Left ventricle myocardium inferior (tissue), 1 donor: ENCODE results near the gene RFC3. TPM values are rescaled to one million over a fixed set of nuclear protein-coding genes. Genes with fewer than 3 reads are reported as not detected.

Experiments used
- DNase-seq: peaks from one replicate; pipeline ENCODE4 v3.0.0-alpha.2; 2020
- H3K27ac ChIP-seq: fragments of 200-600 bp; replicated peaks from 2 replicates; pipeline ENCODE4 v1.8.0; 2021
- H3K27me3 ChIP-seq: fragments of 200-600 bp; 2 replicates; pipeline ENCODE4 v1.8.0; 2021; ENCODE audit warnings: low read depth
- H3K36me3 ChIP-seq: fragments of 200-600 bp; 2 replicates; pipeline ENCODE4 v1.8.0; 2021
- H3K4me1 ChIP-seq: fragments of 200-600 bp; 2 replicates; pipeline ENCODE4 v1.8.0; 2021
- H3K4me3 ChIP-seq: fragments of 200-600 bp; 2 replicates; pipeline ENCODE4 v1.8.0; 2021; ENCODE audit warnings: mild to moderate bottlenecking, moderate library complexity
- H3K9me3 ChIP-seq: fragments of 200-600 bp; replicated peaks from 2 replicates; pipeline ENCODE4 v1.8.0; 2021
- intact Hi-C: fragments of 100-400 bp; cut with micrococcal nuclease; formaldehyde crosslinking; loops from one replicate; pipeline ENCODE4 v1.11.0; 2022
- total RNA-seq: library from RNA; stranded (reverse); fragmentation: NEBNext Ultra II Directional; extraction: Animal tissue kit (Norgen Biotek cat#: 25700); gene quantifications from one replicate; pipeline ENCODE4 v1.2.1, GENCODE V29; 2021
- TF ChIP-seq, protein P1 (sequence below): fragments of 200-600 bp; IDR thresholded peaks from 2 replicates; pipeline ENCODE4 v1.8.0; 2021; ENCODE audit warnings: antibody characterized with exemption, mild to moderate bottlenecking, borderline replicate concordance
- donor health status: DM: no; HTN: yes; CAD: no; lungs with severe emphysema.

The RFC3 gene
- total RNA-seq, 1 donor from 2014 or later = 4.2 TPM

DNA sequence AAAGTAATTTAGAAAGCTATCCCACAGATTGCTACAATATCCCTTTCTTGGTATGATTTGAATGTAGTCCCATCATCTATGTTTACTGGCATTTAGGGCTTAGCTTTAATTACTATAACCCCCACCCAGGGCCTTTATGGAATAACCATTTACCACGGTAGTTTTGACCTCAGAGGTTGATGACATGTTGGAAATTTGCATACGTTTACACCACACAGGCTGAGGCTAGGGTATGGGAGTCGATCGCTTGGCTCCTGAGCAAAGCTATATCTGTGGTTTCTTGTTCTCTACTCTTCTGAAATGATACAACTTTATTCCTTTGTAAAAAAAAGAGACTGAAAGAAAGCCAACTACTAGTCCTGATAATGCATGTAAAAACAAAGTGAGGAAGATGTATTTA is 28.2 kb upstream of the RFC3 start:
- Histone ChIP-seq H3K27me3 (no peaks in the 10 kb centered on the region), H3K4me1 (no peaks in the 10 kb centered on the region), H3K36me3 (no peaks in the 10 kb centered on the region), H3K9me3 (peaks cover 30% of the 10 kb centered on the region), H3K27ac (no peak overlapping the region), H3K4me3 (no peak overlapping the region)
- TF ChIP-seq, protein P1, sequence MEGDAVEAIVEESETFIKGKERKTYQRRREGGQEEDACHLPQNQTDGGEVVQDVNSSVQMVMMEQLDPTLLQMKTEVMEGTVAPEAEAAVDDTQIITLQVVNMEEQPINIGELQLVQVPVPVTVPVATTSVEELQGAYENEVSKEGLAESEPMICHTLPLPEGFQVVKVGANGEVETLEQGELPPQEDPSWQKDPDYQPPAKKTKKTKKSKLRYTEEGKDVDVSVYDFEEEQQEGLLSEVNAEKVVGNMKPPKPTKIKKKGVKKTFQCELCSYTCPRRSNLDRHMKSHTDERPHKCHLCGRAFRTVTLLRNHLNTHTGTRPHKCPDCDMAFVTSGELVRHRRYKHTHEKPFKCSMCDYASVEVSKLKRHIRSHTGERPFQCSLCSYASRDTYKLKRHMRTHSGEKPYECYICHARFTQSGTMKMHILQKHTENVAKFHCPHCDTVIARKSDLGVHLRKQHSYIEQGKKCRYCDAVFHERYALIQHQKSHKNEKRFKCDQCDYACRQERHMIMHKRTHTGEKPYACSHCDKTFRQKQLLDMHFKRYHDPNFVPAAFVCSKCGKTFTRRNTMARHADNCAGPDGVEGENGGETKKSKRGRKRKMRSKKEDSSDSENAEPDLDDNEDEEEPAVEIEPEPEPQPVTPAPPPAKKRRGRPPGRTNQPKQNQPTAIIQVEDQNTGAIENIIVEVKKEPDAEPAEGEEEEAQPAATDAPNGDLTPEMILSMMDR = no peak
- no peak for DNase-seq
- intact Hi-C loops = no loop called here

- Histone ChIP-seq H3K36me3 (no peaks in the 10 kb centered on the region), H3K9me3 (peaks cover 28% of the 10 kb centered on the region), H3K27ac (no peak overlapping the region), H3K4me3 (no peak overlapping the region), H3K27me3 (no peaks in the 10 kb centered on the region), H3K4me1 (peaks cover 20% of the 10 kb centered on the region)
- no peak for DNase-seq
- intact Hi-C loops = no loop called here
- TF ChIP-seq, protein P1 = no peak
Measured at GRCh38 chr13:33793726-33794125, 24.2 kb upstream of the RFC3 start.

- Histone ChIP-seq H3K4me3 (no peak overlapping the region), H3K9me3 (peaks cover 28% of the 10 kb centered on the region), H3K27ac (no peak overlapping the region), H3K4me1 (peaks cover 23% of the 10 kb centered on the region), H3K36me3 (no peaks in the 10 kb centered on the region), H3K27me3 (no peaks in the 10 kb centered on the region)
- TF ChIP-seq, protein P1 = no peak
- intact Hi-C loops = no loop called here
- no peak for DNase-seq
Measured at GRCh38 chr13:33794576-33794975, 23.4 kb upstream of the RFC3 start.

- intact Hi-C loops = no loop called here
- TF ChIP-seq, protein P1 = no peak
- H3K27ac ChIP-seq = no peak overlapping the region
Measured at GRCh38 chr13:33796095-33796494, 21.9 kb upstream of the RFC3 start.

GRCh38 chr13:33797622-33798021 is 20.3 kb upstream of the RFC3 start:
- peaks cover 33% of the 10 kb centered on the region for H3K4me1 ChIP-seq
- H3K36me3 ChIP-seq = no peaks in the 10 kb centered on the region
- H3K9me3 ChIP-seq = peaks cover 7% of the 10 kb centered on the region
- no peaks in the 10 kb centered on the region for H3K27me3 ChIP-seq
- TF ChIP-seq, protein P1 = no peak
- intact Hi-C loops = no loop called here
- H3K27ac ChIP-seq = peak overlapping the region; percentile 84
- H3K4me3 ChIP-seq = peak overlapping the region; percentile 49
- DNase-seq = no peak

More at GRCh38 chr13:33796095-33796494, 21.9 kb upstream of the RFC3 start:
- no peak for DNase-seq
- no peaks in the 10 kb centered on the region for H3K27me3 ChIP-seq
- peaks cover 22% of the 10 kb centered on the region for H3K9me3 ChIP-seq
- no peak overlapping the region for H3K4me3 ChIP-seq
- no peaks in the 10 kb centered on the region for H3K36me3 ChIP-seq
- peaks cover 33% of the 10 kb centered on the region for H3K4me1 ChIP-seq
